Femur (tissue), 1 donor: ENCODE measurements around the gene ASCC2.

ENCODE experiments used
- DNase-seq: peaks from one replicate; pipeline ENCODE4 v3.0.0-alpha.2; 2017

The ASCC2 gene

DNA sequence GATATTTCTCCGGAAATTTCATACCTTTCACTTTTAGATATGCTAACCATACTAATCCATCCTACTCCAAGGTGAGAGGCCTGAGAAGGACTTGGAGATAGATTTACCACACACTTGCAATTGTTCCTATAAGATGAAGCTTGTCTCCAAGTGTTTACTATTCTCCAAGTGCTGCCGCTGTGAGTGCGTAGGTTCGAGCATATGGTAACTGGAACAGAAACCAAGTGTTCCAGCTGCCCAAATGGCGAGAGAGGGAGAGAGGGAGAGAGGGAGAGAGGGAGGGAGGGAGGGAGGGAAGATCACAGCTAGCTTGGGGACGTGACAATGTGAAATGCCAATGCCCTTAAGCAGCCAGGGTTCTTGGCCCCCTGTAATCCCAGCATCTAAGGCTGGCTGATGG, 21.5 kb downstream of the ASCC2 start:
- DNase-seq, result no peak

DNA sequence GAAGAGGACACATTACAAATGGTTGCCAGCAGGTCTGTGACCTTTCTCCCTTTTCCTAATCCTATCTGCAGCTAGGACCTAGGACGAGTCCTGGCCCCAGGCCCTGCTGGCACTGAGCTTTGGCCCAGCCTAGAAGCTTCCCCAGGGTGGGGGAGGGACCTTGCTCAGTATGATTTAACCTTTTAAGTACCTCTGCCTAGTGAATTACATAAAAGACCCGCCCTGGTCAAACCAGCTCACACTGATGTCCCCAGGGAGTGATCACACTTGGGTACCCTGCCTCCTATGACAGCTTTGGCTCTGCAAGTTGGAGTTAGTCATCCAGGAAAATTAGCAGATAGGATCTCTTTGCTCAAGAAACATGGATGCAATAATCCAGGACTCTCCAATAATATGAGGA, 21.9 kb downstream of the ASCC2 start:
- no peak for DNase-seq

DNA sequence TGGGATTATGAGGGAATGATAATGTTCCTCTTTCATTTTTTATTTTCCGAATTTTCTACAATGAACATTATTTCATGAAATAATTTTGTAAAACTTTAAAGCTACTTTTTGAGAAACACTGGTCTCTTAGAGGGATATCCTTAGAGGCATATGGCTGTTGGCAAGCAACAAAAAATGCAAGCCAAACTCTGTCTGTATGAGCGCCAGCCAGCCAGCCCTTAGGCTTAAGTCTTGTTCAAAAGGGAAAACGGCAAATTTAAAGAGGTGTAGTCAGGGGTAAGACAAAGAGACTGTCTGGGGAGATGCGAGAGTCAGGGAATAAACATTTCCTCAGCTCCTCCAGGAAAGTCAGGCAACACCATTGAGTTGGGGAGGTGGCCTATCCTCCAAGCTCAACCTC, 22.5 kb downstream of the ASCC2 start:
- DNase-seq, result no peak

DNA sequence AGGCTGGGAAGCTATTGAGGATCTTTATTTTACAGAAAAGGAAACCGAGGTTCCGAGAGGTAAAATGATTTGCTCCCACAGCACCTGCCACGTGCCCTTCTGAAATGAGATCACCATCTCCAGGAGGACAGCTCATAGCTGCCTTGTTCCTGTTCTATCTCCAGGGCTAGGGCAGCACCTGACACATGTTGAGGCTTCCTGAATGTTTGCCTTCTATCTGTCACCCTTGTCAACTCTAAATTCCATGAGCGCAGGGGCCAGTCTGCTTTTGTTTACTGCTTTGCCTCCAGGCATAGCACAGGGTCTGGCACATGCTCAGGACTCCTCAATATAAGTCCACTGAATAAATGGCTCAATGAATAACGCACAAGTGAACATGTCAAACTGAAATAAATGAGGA, 24.1 kb downstream of the ASCC2 start:
- DNase-seq, result no peak

DNA sequence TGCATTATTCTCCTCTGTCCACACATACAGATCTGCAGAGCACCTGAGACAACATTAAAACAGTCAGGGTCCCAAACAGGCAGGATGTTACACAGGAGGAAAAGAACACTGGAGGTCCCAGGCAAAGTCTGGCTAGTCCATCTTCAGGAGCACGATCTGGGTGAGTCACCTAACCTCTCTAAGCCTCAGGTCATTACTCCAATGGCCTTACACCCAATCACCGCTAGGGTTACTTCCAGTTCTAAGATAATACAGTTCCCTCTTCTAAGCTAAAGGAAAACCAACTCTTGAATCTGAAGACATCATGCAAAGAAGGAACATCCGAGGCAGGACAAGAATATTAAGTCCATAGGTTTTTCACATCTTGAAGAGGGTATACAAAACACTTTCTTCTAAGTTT, 24.5 kb downstream of the ASCC2 start:
- DNase-seq, result no peak

- DNase-seq, result no peak
These were observed 24.9 kb downstream of the ASCC2 start for GRCh38 chr22:29813126-29813525.

DNA sequence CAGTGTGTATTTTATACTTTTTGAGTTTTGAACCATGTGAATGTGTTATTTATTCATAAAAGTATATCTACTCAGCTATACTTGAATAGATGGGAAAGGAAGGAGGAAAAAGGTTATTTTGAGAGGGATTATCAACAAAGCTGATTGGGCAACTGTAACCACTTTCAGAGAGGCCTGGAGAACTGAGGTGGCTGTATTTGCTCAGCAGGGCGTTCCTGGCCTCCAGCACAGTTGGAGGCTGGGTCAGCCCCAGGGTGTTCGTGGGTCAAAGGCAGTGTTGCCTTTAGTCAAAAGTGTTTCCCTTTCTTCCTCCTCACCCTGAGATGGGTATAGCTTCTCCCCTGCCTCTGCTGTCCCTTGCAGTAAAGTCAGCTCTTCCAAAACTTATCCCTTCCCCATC, 26.7 kb downstream of the ASCC2 start:
- no peak for DNase-seq

GRCh38 chr22:29810216-29810615, 27.9 kb downstream of the ASCC2 start:
- no peak for DNase-seq

GRCh38 chr22:29806196-29806595, 31.9 kb downstream of the ASCC2 start:
- no peak for DNase-seq

DNA sequence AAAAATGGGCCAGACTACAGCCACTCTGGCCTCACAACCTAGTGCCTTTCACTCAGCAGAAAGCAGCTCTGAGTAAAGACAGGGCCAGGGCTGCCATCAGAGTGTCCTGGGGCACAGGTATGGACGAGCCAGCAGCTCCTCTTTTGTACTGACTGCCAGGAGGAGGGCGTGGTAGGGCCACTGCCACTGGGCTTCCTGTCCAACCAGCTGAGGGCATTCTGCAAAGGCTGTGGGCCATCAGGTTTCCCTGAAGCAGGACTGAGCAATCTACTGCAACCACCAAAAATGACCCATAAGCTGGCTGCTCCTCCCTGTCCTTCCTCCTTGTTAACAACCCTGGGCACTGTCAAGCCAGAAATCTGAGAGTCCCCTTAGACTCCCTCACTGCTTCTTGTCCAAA, 33.1 kb downstream of the ASCC2 start:
- no peak for DNase-seq

DNA sequence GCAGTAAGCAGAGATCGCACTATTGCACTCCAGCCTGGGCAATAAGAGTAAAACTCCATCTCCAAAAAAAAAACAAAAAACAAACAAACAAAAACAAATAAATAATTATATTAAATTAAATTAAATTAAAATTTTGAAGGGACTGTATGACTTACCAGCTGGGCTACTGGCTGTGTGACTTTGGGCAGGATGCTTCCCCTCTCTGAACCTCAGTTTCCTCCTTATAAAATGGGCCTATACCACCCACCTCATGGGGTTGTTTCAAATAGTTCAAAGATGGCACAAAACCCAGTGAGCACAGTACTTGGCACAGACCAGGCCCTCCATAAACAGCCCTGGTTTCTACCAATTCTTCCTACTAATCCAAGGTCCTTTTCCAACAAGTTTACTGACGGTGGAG, 34.9 kb downstream of the ASCC2 start:
- DNase-seq, result no peak

- DNase-seq, result no peak
These were observed 36.3 kb downstream of the ASCC2 start for GRCh38 chr22:29801796-29802195.

DNA sequence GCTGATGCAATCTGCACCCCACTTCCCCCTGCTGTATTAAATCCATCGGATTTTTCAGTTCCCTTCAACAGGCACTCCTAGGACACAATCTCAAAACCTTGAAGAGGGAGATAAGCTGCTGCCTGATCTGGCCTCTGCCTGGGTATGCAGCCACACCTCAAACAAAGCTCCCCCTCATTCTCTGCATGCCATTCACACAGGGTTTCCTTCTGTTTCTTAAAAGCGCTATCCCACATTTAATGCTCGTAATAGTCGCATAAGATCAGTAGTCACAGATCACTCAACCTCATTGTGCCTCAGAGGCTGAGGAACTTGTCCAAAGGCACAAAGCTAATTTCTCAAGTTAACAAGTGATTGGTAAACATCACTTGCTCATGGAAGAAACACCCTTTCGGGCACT, 36.9 kb downstream of the ASCC2 start:
- DNase-seq, result no peak

DNA sequence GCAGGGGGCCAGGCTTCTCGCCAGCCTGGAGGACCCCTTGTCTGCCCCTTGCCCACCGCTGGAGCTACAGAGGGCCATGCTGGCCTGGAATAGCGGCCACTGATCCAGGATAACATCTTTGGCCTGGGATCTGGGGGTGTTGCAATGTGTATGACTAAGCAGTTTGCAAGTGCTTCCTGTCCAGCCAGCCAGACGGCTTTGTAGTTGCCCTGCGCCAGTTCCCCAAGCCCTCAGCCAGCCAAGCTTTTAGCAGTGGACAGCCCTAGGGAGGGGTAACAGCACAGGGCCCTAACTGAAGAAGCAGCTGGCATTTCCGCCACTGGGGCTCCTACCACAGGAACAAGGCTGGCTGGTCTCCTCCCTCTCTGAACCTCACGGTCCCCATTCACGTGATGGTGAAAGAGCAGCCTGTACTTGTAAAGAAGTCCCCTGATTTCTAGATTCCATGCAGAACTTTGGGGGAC, 38.8 kb downstream of the ASCC2 start:
- DNase-seq, result peak; percentile 69

GRCh38 chr22:29798801-29799200, 39.3 kb downstream of the ASCC2 start:
- DNase-seq, result no peak

DNA sequence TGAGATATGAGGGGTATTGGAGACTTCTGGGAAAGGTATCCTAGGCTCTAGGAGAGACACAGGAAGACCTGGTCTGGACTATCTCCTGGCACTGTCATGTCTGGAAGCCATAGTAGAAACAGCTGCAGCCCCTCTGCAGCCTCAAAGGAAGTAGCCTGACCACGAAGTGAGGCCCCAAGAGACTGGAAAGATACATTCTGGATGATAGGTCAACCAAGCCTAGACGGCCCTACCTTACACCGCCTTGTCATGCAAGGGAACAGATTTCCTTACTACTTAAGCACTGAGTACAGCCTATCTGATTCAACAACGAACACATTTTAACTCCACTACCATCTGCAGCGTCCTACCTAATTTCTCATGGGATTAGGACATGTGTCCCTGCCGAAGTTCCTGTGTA, 39.8 kb downstream of the ASCC2 start:
- no peak for DNase-seq

DNA sequence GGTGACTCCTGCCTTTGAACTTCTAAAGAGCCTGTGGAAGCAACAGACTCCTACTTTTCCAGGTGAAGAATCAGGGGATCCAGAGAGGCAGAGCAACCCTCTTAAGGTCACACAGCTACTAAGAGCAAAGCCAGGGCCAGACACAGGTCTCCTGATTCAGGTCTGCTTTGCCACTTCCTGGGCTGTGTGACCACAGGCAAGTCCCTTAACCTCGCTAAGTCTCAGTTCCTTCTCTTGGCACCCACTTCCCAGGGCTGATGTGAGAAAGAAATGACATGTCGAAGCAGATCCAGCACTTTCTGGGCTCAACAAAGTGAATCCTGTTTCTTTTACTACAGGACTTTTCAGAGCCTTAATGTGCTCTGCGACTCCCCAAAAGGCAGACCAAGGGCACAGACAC, 40.7 kb downstream of the ASCC2 start:
- no peak for DNase-seq

DNA sequence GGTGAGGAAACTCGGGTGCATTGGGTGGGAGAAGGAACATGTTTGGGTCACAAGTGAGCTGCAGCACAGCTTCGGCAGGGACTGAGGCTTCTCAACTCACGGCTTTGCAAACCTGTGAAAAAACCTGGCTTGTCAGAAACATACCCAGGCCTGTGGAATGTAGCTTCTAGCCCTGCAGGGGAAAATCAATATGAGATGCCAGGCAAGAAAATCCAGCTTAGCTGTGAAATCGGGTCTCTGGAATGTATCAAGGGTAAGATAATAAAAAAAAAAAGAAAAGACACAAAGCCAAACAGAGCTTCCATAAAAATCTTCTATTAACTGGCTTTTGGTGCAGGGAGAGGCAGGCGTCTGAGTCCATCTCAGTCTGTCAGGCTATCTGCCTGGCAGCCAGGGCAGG, 42.4 kb downstream of the ASCC2 start:
- DNase-seq, result no peak

- no peak for DNase-seq
These were observed 44.7 kb downstream of the ASCC2 start for GRCh38 chr22:29793396-29793795.

DNA sequence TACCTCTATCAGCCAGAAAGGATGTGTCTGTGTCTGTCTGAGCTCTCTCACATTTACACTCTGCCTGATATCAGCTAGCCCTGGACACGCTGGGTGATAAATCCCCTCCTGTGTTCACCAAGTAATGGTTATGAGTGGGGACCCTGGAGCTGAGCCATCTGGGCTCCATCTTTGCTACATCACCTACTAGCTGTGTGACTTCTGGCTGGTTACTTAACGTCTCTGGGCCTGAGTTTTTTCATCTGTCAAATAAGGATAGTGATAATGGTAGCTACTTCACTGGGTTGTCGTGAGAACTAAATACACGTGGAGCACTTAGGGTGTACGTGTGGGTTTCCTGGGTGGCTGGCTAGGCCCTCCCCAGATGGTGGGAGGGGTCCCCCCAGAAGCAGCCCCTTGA, 48.0 kb downstream of the ASCC2 start:
- DNase-seq, result no peak

- no peak for DNase-seq
These were observed 49.5 kb downstream of the ASCC2 start for GRCh38 chr22:29788339-29789279.

DNA sequence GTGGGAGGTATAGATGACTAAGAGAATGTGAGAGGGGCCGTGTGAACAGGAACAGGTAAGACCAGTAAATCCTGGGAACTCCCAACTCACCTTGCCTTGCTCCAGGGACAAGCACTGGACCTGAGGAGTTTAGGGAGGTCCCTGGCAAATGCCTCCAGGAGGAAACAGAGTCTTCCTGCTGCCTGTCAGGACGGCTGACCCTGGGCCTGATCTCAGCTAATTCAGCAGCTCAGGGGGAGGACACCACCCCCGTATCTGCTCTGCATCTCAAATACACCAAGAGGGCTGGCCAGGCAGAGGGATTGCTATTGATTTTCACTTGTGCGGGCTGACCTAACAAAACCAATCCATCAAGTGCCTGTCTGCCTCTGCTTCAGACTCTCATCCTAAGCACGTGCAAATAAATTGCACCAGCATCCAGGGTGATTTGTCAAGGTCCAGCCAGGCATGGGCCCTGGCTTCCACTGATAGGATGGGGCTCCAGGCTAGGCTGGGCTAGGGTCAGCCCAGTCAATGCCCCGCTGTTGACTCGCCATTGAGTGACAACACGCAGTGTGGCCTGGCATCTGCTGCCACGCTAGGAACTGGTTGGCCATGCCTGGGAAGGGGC, 50.6 kb downstream of the ASCC2 start:
- DNase-seq, result no peak

- DNase-seq, result no peak
These were observed 52.0 kb downstream of the ASCC2 start for GRCh38 chr22:29786031-29786430.
